GM21447 (cell line): ENCODE data around the gene SGCA.

ENCODE experiments used
- ATAC-seq: cut with Tn5 transposase; IDR thresholded peaks from one replicate; pipeline ENCODE4 v1.9.1; 2021; ENCODE audit not compliant: unreplicated experiment

The SGCA gene

GRCh38 chr17:50181591-50182560 is 16.1 kb downstream of the SGCA start:
- ATAC-seq: no peak

DNA sequence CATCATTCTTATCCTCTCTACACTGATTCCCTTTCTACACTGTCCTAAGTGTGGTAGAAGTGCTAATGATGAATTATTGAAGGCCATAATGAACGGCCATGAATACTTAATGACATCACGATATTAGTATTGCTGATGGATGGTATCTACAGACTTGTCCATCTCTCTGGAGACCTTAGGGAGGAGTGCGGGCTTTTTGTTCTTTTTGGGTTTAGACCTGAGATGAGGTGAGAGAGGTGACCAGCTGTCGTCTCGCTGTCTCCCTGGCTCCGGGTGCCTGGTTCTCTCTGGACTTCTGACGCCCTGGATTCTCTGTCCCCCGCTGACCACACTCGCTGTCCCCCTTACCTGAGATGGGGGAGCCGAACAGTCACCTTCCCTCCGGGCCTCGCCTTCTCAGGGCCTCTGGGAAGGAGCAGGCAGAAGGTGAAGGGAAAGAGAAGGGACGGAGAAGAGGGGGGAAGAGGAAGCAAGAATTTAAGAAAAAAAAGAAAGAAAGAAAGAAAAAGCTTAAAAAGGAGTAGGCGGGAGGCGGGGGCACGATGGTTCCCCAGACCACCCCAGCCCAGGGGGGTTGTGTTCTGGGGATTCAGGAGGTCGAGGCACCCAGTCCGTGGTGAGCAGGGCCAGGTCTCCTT is 17.1 kb downstream of the SGCA start:
- no peak for ATAC-seq

DNA sequence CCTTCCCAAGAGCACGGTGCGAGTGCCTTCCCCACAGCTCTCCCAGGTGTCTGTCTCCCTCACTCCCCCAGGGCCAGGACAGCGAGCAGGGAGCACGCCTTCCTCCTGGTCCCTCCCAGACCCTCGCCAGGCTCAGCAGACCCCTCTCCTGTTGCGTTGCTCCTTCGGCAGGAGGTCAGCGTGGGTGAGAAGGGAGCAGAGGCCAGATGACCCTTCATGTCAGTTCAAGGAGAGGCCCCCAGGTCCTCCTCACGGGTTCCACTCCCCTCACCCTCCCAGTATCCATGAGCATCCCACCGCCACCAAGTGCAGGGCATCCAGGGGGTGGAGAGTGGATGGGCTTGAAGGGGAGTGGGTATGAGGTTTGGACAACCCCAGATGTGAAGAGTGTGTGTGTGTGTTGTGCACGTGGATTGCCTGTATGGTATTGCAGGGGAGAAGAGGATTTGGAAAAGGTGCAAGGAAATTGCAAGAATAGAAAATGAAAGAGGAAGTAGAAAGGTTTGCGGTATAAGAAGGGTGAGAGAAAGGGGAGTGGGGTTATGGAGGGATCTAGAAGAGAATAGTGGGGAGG is 17.7 kb downstream of the SGCA start:
- ATAC-seq: no peak

DNA sequence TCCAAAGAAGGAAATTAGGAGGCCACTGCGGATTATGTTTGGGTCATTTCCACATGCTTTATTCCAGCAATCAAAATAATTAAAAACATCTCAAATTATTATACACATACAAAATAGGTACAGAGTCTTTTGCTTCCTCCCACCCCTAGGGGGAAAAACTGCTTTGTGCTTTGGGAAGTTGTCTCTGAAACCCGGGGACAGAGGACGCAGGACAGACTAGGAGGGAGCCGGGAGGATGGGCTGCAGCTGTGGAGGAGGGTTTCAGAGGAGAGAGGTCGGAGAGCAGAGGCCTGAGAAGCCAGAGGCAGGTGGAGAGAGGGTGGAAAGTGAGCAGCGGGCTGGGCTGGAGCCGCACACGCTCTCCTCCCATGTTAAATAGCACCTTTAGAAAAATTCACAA is 18.3 kb downstream of the SGCA start:
- ATAC-seq: no peak

- no peak for ATAC-seq
Observed at GRCh38 chr17:50184611-50185398, 19.0 kb downstream of the SGCA start.

DNA sequence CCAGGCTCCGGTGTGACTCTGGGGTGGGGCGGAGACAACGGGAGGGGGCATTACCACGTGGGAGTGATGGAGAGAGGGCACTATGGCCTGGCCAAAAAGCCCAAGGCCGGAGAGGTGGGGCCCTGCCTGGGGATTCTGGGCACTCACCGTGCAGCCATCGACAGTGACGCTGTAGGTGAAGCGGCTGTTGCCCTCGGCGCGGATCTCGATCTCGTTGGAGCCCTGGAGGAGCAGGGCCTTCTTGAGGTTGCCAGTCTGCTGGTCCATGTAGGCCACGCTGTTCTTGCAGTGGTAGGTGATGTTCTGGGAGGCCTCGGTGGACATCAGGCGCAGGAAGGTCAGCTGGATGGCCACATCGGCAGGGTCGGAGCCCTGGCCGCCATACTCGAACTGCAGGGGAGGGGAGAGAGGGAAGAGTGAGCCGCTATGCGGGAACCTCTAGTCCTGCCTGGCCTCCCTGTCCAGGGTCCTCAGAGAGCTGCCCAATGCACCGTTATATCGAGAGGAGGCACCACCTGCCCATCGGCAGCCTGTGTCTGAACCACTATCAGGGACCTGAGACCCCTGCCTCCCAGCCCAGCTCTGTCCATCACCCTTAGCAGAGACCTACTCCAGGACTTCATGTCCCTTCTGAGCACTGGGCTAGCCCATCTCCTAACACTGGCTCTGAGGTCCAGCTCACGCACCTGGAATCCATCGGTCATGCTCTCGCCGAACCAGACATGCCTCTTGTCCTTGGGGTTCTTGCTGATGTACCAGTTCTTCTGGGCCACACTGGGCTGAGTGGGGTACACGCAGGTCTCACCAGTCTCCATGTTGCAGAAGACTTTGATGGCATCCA is 20.0 kb downstream of the SGCA start:
- ATAC-seq: no peak

DNA sequence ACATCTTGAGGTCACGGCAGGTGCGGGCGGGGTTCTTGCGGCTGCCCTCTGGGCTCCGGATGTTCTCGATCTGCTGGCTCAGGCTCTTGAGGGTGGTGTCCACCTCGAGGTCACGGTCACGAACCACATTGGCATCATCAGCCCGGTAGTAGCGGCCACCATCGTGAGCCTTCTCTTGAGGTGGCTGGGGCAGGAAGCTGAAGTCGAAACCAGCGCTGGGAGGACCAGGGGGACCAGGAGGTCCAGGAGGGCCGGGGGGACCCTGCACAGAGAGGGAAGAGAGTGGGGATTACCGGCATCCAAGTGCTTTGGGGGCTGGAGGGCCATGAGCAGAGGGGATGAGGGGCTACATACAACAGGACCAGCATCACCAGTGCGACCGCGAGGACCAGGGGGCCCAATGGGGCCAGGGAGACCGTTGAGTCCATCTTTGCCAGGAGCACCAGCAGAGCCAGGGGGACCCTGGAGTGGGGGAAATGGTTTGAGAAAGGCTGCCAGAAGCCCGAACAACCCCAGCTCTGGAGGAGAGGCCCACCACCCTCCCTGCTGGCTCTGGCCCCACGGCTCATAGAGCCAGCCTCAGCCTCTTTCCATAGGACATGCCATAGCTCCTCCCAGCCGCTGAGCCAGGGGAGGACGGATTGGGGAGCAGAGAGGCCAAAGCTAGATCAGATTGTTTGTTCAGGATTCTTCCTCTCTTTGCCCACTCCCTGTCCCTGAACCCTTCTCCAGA is 21.0 kb downstream of the SGCA start:
- no peak for ATAC-seq

DNA sequence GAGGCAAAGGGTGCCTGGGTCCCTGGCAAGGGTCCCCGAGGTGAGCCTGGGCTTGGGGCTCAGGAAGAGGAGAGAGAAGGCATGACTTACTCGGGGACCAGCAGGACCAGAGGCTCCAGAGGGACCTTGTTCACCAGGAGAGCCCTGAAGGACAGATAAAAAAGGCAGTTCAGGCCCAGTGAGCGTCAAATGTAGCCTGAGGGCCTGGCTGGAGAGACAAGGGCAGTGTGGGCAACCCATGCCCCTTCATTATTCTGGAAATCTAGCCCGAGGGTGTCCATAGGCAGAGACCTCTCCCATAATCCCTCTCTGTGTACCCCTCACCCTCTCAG is 21.6 kb downstream of the SGCA start:
- ATAC-seq: no peak

DNA sequence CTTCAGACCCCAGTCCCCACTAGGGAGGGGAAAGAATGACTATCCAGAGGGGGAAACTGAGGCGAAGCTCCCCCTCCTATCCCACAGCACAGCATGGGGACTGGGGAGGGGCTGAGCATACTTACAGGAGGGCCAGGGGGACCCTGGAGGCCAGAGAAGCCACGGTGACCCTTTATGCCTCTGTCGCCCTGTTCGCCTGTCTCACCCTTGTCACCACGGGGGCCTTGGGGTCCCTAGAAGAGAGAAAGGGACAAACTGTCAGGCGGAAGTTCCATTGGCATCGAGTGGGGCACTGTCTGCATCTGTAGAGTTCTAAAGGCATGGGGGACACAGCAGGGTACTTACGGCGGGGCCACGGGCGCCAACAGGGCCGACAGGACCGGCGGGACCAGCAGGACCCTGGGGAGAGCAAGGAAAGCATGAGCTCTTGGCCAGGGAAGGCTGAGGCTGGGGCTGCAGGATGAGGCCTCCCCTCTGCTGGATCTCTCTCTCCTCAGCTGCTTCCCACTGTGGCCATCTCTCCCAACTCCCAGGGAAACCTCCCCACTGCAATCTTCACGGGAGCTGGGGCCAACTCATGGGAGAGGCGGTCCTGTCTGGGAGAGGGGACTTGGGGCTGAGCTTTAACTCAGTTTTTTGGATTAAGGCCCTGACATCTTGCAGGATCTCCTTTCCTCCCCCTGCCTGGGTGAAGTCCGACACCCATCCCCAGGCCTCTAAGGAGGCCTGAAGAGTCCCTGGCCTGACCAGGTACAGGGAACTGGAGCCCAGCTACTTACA is 22.1 kb downstream of the SGCA start:
- ATAC-seq: no peak

DNA sequence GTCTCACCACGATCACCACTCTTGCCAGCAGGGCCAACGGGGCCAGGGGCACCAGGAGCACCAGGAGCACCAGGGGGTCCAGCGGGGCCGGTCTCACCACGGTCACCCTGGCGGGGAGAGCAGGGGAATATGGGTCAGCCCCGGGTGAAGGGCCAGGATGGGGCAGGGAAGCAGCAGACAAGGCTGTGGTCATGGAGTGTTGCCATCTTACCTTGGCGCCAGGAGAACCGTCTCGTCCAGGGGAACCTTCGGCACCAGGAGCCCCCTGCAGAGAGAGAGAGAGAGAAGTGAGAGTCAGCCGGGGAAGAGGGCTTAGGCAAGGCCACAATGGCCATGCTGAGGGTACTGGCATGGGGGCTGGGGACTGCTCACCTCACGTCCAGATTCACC is 22.7 kb downstream of the SGCA start:
- ATAC-seq: no peak

- no peak for ATAC-seq
Observed at GRCh38 chr17:50188921-50189549, 23.2 kb downstream of the SGCA start.

- no peak for ATAC-seq
Observed at GRCh38 chr17:50189550-50190292, 23.9 kb downstream of the SGCA start.

GRCh38 chr17:50190293-50190602 is 24.4 kb downstream of the SGCA start:
- no peak for ATAC-seq

GRCh38 chr17:50190603-50191358 is 25.0 kb downstream of the SGCA start:
- ATAC-seq: no peak

DNA sequence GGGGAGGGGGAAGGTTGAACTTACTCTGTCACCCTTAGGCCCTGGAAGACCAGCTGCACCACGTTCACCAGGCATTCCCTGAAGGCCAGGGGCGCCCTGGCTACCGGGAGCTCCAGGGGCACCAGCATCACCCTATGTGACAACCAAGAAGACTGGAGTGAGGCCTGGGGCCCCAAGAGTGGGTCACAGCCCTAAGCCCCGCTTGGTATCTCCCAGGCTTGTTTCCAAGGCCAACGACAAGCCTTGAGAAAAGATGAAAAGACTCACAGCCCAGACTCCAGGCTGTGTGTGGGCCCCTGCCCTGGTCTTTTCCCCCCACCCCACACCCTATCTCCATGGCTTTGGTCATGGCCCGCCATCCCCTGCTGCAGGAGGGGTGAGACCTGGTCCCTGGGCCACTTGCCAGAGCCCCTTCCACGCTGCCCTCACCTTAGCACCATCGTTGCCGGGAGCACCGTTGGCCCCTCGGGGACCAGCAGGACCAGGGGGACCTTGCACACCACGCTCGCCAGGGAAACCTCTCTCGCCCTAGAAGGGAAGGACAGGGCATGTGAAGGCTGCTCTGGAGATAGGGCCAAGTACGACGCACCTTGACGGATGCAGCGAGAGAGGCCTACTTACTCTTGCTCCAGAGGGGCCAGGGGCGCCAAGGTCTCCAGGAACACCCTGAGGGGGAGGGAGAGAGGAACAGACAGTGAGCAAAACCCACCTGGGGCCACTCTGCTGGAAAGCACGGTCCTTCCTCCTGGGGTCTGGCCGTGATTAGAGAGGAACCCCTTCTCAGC is 25.7 kb downstream of the SGCA start:
- ATAC-seq: no peak

GRCh38 chr17:50192144-50192617 is 26.4 kb downstream of the SGCA start:
- ATAC-seq: no peak
